Prostate gland (tissue), 2 donors: Measurements from ENCODE around the gene CXCL10. TPM values are rescaled to one million over a fixed set of nuclear protein-coding genes. Genes with fewer than 3 reads are reported as not detected.

Experiments used
- DNase-seq: peaks from one replicate; pipeline ENCODE4 v3.0.0-alpha.2; 2019; ENCODE audit warnings: low spot score
- H3K27ac ChIP-seq, 2 donors: fragments of 200-600 bp; sonication (generic); 2 replicates each; pipeline ENCODE4 v1.5.1; 2017 to 2019
- H3K27me3 ChIP-seq: fragments of 200-600 bp; sonication (generic); replicated peaks from 2 replicates; pipeline ENCODE4 v1.5.1; 2019; ENCODE audit not compliant: insufficient read depth
- H3K36me3 ChIP-seq, 2 donors: fragments of 200-600 bp; sonication (generic); 1 replicate in 1 of 2; 2 replicates in 1 of 2; pipeline versions ENCODE4 v1.5.1 to v1.8.1; 2017 to 2019
- H3K4me1 ChIP-seq: fragments of 200-600 bp; sonication (generic); replicated peaks from 2 replicates; pipeline ENCODE4 v1.5.1; 2019
- H3K4me3 ChIP-seq, 2 donors: fragments of 200-600 bp; sonication (generic); 2 replicates each; pipeline ENCODE4 v1.5.1; 2017 to 2019
- H3K9me3 ChIP-seq: fragments of 200-600 bp; sonication (generic); 2 replicates; pipeline ENCODE4 v1.5.1; 2017
- POLR2A ChIP-seq: fragments of 450-650 bp; IDR thresholded peaks from one replicate; pipeline ENCODE4 v1.6.1; 2016; ENCODE audit warnings: antibody characterized with exemption, mild to moderate bottlenecking
- POLR2AphosphoS5 ChIP-seq: sonication (generic); formaldehyde crosslinking; IDR thresholded peaks from one replicate; pipeline ENCODE4 v1.6.1; 2017; ENCODE audit warnings: antibody characterized with exemption
- WGBS: methylation state at CpG from one replicate; pipeline ENCODE4 v1.1.5; 2018; 5-methylcytosine and 5-hydroxymethylcytosine counted together
- intact Hi-C: fragments of 100-400 bp; cut with DNase I; formaldehyde crosslinking; loops from one replicate; pipeline ENCODE4 v1.14.2; 2022
- total RNA-seq, 2 donors: library from RNA; depleted of rRNA; stranded (reverse); fragments of >200 nt; gene quantifications; one replicate each; pipeline ENCODE4 v1.1.0, GENCODE V29; 2016
- TF ChIP-seq, protein P1 (sequence below), 4 experiments: fragments of 200-600 bp in 2 of 4; fragments of 450-650 bp in 2 of 4; sonication (generic) in 2 of 4; IDR thresholded peaks; 1 replicate in 3 of 4; 2 replicates in 1 of 4; pipeline ENCODE4 v1.5.1; 2016 to 2019; ENCODE audit warnings: antibody characterized with exemption in 4 of 4, mild to moderate bottlenecking in 2 of 4, moderate library complexity in 2 of 4

The CXCL10 gene
- total RNA-seq, 2 donors from 2014 or later = 0.51 TPM; not detected in 1

DNA sequence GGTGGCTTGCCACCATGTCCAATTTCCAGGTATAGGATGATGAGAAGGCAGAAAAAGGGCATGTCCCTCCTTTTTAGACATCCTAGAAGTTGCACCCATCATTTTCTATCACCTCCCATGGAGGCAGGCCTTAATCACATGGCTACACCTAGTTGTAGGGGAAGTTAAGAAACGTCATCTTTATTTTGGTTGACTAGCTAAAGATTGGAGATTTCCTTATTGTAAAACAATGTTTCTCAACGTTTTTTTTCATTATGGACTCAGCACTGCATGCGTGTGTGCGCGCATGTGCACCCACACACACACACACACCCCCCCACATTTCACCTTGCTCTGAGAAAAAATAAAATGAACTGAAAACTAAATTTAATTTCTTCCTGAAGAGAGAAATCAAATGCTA is 14.0 kb downstream of the CXCL10 start:
- intact Hi-C loops = no loop called here
- H3K9me3 ChIP-seq = no peaks in the 10 kb centered on the region
- no peak overlapping the region for H3K4me3 ChIP-seq
- 86% methylated on average over 5 of the region's 5 CpGs for WGBS
- H3K27me3 ChIP-seq = no peaks in the 10 kb centered on the region
- TF ChIP-seq, protein P1, sequence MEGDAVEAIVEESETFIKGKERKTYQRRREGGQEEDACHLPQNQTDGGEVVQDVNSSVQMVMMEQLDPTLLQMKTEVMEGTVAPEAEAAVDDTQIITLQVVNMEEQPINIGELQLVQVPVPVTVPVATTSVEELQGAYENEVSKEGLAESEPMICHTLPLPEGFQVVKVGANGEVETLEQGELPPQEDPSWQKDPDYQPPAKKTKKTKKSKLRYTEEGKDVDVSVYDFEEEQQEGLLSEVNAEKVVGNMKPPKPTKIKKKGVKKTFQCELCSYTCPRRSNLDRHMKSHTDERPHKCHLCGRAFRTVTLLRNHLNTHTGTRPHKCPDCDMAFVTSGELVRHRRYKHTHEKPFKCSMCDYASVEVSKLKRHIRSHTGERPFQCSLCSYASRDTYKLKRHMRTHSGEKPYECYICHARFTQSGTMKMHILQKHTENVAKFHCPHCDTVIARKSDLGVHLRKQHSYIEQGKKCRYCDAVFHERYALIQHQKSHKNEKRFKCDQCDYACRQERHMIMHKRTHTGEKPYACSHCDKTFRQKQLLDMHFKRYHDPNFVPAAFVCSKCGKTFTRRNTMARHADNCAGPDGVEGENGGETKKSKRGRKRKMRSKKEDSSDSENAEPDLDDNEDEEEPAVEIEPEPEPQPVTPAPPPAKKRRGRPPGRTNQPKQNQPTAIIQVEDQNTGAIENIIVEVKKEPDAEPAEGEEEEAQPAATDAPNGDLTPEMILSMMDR (IDR thresholded peaks at IDR 0.05) = no peak
- TF ChIP-seq POLR2AphosphoS5 = no peak
- no peak for TF ChIP-seq POLR2A
- H3K4me1 ChIP-seq = peaks cover 5% of the 10 kb centered on the region
- H3K27ac ChIP-seq = no peak overlapping the region
- no peaks in the 10 kb centered on the region for H3K36me3 ChIP-seq
- no peak for DNase-seq

DNA sequence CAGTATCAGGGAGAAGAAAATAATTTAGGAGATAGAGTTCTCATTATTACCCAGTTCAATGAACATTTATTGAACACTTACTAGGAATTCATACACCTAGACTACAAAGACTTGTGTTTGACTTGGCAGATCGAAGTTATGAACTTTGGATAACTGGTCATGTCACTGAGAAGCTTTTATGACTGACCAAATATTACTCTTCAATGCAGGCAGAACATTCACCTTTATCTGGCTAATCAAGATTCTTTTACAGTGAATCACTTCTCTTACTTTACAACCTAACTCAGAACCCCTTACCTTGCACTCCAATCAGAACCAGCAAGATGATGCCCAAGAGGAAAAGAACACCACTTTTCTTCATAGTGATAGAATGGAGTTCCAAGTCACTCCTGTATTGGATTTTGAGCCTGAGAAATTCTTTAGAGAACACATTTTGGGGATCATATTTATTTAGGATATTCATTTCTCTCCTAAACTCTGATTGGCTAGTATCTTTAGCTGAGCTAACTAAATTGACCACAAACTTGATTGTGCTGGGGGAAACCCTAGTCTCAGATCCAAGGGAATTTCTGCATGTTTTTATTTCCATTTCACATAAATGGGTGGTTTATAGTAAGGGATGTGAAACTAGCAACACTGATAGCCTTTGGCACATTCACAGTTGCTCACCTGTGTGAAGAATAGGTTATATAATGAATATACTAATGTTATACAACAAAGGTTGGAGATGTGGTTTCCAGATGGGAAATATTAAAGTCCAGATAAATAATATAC is 16.0 kb downstream of the CXCL10 start, which contains the start of gene CXCL9:
TSS of gene CXCL9 (minus strand) at position 421 of the 774 bp plus-strand sequence. CDS start at position 361, 60 bp downstream.
- DNase-seq = no peak
- peak; percentile 63 for TF ChIP-seq POLR2AphosphoS5
- TF ChIP-seq, protein P1 (IDR thresholded peaks at IDR 0.05) = no peak
- WGBS = 42% methylated on average over 1 of the region's 1 CpG
- Histone ChIP-seq H3K4me1 (no peaks in the 10 kb centered on the region), H3K36me3 (no peaks in the 10 kb centered on the region), H3K27me3 (no peaks in the 10 kb centered on the region), H3K4me3 (no peak within 1 kb of the TSS), H3K27ac (no peak within 1 kb of the TSS), H3K9me3 (no peaks in the 10 kb centered on the region)
- intact Hi-C loops = no loop called here

DNA sequence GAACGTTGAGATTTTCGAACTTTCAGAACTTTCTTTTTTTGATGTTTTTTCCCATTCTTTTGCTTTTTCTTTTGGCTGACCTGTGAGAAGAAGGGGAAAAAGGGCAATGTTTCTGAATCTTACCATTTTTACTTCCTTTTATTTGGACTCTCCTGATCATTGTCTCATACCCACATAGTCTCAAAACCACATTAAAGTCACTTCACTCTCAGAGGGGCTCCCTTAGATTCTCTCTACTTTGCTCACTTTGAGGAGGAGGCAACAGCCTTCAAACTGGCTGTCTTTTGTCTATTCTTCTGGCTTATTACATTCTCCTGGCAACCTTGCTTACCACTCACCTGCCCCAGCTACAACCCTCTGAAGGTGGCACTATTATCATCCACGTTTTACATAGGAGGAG is 19.7 kb downstream of the CXCL10 start:
- Histone ChIP-seq H3K4me3 (no peak overlapping the region), H3K4me1 (no peaks in the 10 kb centered on the region), H3K9me3 (no peaks in the 10 kb centered on the region), H3K27me3 (no peaks in the 10 kb centered on the region), H3K36me3 (no peaks in the 10 kb centered on the region), H3K27ac (no peak overlapping the region)
- DNase-seq = no peak
- intact Hi-C loops = no loop called here
- TF ChIP-seq POLR2A (no peak), POLR2AphosphoS5 (no peak)
- TF ChIP-seq, protein P1 (IDR thresholded peaks at IDR 0.05) = no peak
- whole genome bisulfite sequencing = 91% methylated on average over 3 of the region's 3 CpGs

DNA sequence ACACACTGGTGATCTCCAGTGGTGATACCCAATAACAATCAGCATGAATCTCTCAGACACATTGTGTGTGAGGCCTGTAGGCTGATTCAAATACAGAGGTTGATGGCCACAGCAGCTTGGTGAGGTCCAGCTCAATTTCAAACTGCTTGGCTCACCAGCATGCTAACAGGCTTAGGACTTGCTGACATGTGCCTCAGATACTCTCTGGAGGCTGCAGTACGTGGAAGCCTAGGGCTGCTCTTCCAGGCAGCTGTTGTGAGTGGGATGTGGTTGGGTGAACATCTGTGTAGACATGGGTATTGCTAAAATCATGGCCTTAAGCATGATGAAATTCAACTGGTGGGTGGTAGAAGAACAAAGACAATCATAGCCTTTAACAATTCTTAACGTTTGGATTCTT is 20.3 kb downstream of the CXCL10 start:
- H3K4me1 ChIP-seq = no peaks in the 10 kb centered on the region
- WGBS = 84% methylated on average over 2 of the region's 2 CpGs
- H3K27me3 ChIP-seq = no peaks in the 10 kb centered on the region
- no peak for DNase-seq
- TF ChIP-seq POLR2A (no peak), POLR2AphosphoS5 (no peak)
- TF ChIP-seq, protein P1 (IDR thresholded peaks at IDR 0.05) = no peak
- no peaks in the 10 kb centered on the region for H3K36me3 ChIP-seq
- intact Hi-C loops = no loop called here
- H3K9me3 ChIP-seq = no peaks in the 10 kb centered on the region
- H3K27ac ChIP-seq = no peak overlapping the region
- no peak overlapping the region for H3K4me3 ChIP-seq

DNA sequence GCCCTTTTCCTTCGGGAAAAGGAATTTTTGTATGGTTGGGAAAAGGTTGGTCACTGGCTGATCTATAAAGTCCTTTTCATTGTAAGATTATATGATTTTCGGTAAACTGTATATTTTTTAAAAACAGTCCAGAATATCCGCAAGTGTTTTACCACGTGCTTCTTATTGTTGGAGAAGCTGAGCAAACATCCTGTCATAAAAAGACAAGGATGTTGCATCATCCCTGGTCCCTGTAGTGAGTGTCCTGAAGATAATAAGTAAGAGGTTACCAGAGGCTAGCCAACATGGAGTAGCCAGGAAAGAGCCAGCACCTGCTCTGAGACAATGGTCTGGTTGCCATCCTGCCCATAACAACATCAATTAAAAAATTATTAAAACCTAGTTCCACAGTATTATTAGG is 21.1 kb downstream of the CXCL10 start:
- no peak overlapping the region for H3K4me3 ChIP-seq
- no peak for DNase-seq
- no peaks in the 10 kb centered on the region for H3K4me1 ChIP-seq
- TF ChIP-seq POLR2AphosphoS5 = peak; percentile 23
- TF ChIP-seq, protein P1 (IDR thresholded peaks at IDR 0.05) = no peak
- no peak for TF ChIP-seq POLR2A
- H3K36me3 ChIP-seq = no peaks in the 10 kb centered on the region
- no peaks in the 10 kb centered on the region for H3K9me3 ChIP-seq
- no peak overlapping the region for H3K27ac ChIP-seq
- intact Hi-C loops = no loop called here
- no peaks in the 10 kb centered on the region for H3K27me3 ChIP-seq
- WGBS = 46% methylated on average over 4 of the region's 4 CpGs
